ENCODE measurements around the gene NCKAP5. TPM values are rescaled to one million over a fixed set of nuclear protein-coding genes. Genes with fewer than 3 reads are reported as not detected.

The NCKAP5 gene
- polyA plus RNA-seq, 3 donors, result not detected

DNA sequence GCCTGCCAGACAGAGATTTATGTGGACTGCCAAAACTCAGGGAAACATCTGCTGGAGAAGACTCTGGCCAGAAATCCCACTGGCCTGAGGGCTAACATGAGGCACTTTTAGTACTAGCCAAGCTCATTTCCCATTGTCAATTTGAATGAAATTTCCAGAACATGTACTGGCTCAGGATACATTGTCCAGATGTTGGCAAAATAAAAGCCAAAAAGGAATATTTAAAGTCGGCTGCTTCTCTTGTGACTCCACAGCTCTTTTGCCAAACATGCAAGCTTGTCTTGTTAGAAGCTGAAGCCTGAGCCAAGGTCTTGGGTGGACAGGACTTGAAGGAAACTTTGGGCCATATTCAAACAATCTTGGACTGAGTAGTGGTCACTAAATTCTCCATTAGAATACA, 215.5 kb downstream of the NCKAP5 start:
- Mint-ChIP-seq H3K36me3 (no peaks in the 10 kb centered on the region), H3K9me3 (peaks cover 0 to 8% (median 1%) of the 10 kb centered on the region in 7 donors), H3K4me1 (no peaks in the 10 kb centered on the region), H3K27ac (no peak overlapping the region), H3K27me3 (ENCODE audit: low read depth in 3 of 3) (no peaks in the 10 kb centered on the region), H3K4me3 (no peak overlapping the region)
- H3K27ac ChIP-seq (ENCODE audit: low read depth in 1 of 2, low read length in 2 of 2), result no peak overlapping the region
- no peaks in the 10 kb centered on the region for H3K9me3 ChIP-seq (replicated peaks in 1 of 2; ENCODE audit: control insufficient read depth in 1 of 2, insufficient read depth in 1 of 2, low read length in 2 of 2)
- H3K27me3 ChIP-seq (ENCODE audit: control insufficient read depth in 2 of 2, insufficient read depth in 2 of 2, low read length in 2 of 2), result no peaks in the 10 kb centered on the region
- H3K9ac ChIP-seq (ENCODE audit: insufficient read depth, low read length, poor library complexity, severe bottlenecking), result no peak overlapping the region
- no peak for DNase-seq
- TF ChIP-seq, protein P1, sequence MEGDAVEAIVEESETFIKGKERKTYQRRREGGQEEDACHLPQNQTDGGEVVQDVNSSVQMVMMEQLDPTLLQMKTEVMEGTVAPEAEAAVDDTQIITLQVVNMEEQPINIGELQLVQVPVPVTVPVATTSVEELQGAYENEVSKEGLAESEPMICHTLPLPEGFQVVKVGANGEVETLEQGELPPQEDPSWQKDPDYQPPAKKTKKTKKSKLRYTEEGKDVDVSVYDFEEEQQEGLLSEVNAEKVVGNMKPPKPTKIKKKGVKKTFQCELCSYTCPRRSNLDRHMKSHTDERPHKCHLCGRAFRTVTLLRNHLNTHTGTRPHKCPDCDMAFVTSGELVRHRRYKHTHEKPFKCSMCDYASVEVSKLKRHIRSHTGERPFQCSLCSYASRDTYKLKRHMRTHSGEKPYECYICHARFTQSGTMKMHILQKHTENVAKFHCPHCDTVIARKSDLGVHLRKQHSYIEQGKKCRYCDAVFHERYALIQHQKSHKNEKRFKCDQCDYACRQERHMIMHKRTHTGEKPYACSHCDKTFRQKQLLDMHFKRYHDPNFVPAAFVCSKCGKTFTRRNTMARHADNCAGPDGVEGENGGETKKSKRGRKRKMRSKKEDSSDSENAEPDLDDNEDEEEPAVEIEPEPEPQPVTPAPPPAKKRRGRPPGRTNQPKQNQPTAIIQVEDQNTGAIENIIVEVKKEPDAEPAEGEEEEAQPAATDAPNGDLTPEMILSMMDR (IDR thresholded peaks at IDR 0.05), result no peak
- H4K20me1 ChIP-seq (ENCODE audit: insufficient read depth, low read length), result no peaks in the 10 kb centered on the region
- no peaks in the 10 kb centered on the region for H3K36me3 ChIP-seq (replicated peaks in 1 of 2; ENCODE audit: control insufficient read depth in 1 of 2, insufficient read depth in 2 of 2, low read length in 2 of 2)
- intact Hi-C loops (cut with micrococcal nuclease), result no loop called here
- no peak overlapping the region for H3K4me3 ChIP-seq (replicated peaks in 1 of 3; ENCODE audit: low read depth in 2 of 3, low read length in 3 of 3)
- no peaks in the 10 kb centered on the region for H3K4me1 ChIP-seq (ENCODE audit: control insufficient read depth in 1 of 2, insufficient read depth in 2 of 2, low read length in 2 of 2)
- H3K4me2 ChIP-seq (replicated peaks; ENCODE audit: extremely low read depth, low read length, poor library complexity, severe bottlenecking), result no peak overlapping the region
- H2AFZ ChIP-seq (ENCODE audit: insufficient read depth, low read depth, low read length, poor library complexity, severe bottlenecking), result no peak overlapping the region
- H3K79me2 ChIP-seq (ENCODE audit: insufficient read depth, low read length), result no peaks in the 10 kb centered on the region
- 80% methylated on average over 1 of the region's 1 CpG for WGBS (ENCODE audit: insufficient coverage)

DNA sequence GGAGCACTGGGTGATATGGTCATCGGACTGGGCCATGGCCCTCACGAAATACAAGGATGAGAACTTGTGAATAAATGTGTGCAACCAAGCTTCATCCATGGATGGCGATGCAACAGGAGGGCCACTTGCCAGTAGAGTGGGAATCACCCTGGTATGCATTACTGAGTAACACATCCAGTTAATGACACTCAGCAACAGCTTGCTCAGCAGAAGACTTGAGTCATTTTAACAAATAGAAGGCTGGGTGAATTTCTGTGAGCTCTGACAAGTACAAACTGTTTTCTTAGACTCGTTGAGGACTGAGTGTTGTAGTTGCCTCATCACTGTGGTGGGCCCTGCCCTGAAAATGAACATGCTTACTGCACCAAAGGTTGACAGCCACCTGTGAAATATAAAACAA, 221.6 kb downstream of the NCKAP5 start:
- no peaks in the 10 kb centered on the region for H3K4me1 ChIP-seq (ENCODE audit: control insufficient read depth in 1 of 2, insufficient read depth in 2 of 2, low read length in 2 of 2)
- no peak for DNase-seq
- H3K27ac Mint-ChIP-seq, result no peak overlapping the region
- no peak overlapping the region for H3K9ac ChIP-seq (ENCODE audit: insufficient read depth, low read length, poor library complexity, severe bottlenecking)
- no peak overlapping the region for H3K4me2 ChIP-seq (replicated peaks; ENCODE audit: extremely low read depth, low read length, poor library complexity, severe bottlenecking)
- TF ChIP-seq, protein P1 (IDR thresholded peaks at IDR 0.05), result no peak
- 87% methylated on average over 3 of the region's 4 CpGs for WGBS (ENCODE audit: insufficient coverage)
- H3K36me3 Mint-ChIP-seq, result no peaks in the 10 kb centered on the region
- no peaks in the 10 kb centered on the region for H3K36me3 ChIP-seq (replicated peaks in 1 of 2; ENCODE audit: control insufficient read depth in 1 of 2, insufficient read depth in 2 of 2, low read length in 2 of 2)
- no peaks in the 10 kb centered on the region for H3K9me3 ChIP-seq (replicated peaks in 1 of 2; ENCODE audit: control insufficient read depth in 1 of 2, insufficient read depth in 1 of 2, low read length in 2 of 2)
- no peaks in the 10 kb centered on the region for H3K4me1 Mint-ChIP-seq
- no peaks in the 10 kb centered on the region for H4K20me1 ChIP-seq (ENCODE audit: insufficient read depth, low read length)
- no peak overlapping the region for H3K4me3 ChIP-seq (replicated peaks in 1 of 3; ENCODE audit: low read depth in 2 of 3, low read length in 3 of 3)
- H3K4me3 Mint-ChIP-seq, result no peak overlapping the region
- no peaks in the 10 kb centered on the region for H3K79me2 ChIP-seq (ENCODE audit: insufficient read depth, low read length)
- H2AFZ ChIP-seq (ENCODE audit: insufficient read depth, low read depth, low read length, poor library complexity, severe bottlenecking), result no peak overlapping the region
- no peaks in the 10 kb centered on the region for H3K27me3 ChIP-seq (ENCODE audit: control insufficient read depth in 2 of 2, insufficient read depth in 2 of 2, low read length in 2 of 2)
- peaks cover 0 to 4% (median 2%) of the 10 kb centered on the region in 7 donors for H3K9me3 Mint-ChIP-seq
- intact Hi-C loops (cut with micrococcal nuclease), result no loop called here
- H3K27ac ChIP-seq (ENCODE audit: low read depth in 1 of 2, low read length in 2 of 2), result no peak overlapping the region
- no peaks in the 10 kb centered on the region for H3K27me3 Mint-ChIP-seq (ENCODE audit: low read depth in 3 of 3)
